HCT116 (cell line): Measurements from ENCODE around the gene MST1. TPM values are rescaled to one million over a fixed set of nuclear protein-coding genes. Genes with fewer than 3 reads are reported as not detected.

Experiments used
- ATAC-seq: fragments of 200-7000 bp; cut with Tn5 transposase; 2 replicates; pipeline ENCODE4 v1.9.1; 2020; ENCODE audit warnings: mild to moderate bottlenecking, moderate library complexity
- BruUV-seq: library from RNA; stranded (reverse); fragments of 400-500 nt; replicated peaks from 2 replicates; lab custom pipeline; 2021; lab: Mats Ljungman, UMichigan
- CTCF ChIA-PET: fragments of 300-600 bp; sonication (Branson Sonifier 250); formaldehyde crosslinking; loops from one replicate; lab custom pipeline; 2021; ENCODE audit warnings: antibody characterized with exemption; lab: Charles Lee
- POLR2A ChIA-PET: fragments of 300-600, 350-600 bp; sonication (Branson Sonifier 250); formaldehyde crosslinking; loops from one replicate; lab custom pipeline; 2021; ENCODE audit warnings: antibody characterized with exemption; lab: Charles Lee
- RAD21 ChIA-PET, 2 experiments: fragments of 300-600 bp; sonication (Branson Sonifier 250); formaldehyde crosslinking; loops; one replicate each; lab custom pipeline; 2023; ENCODE audit warnings: low total read pairs in 2 of 2; ENCODE audit not compliant: uncharacterized antibody in 2 of 2, unreplicated experiment in 2 of 2, low non-redundant PET in 1 of 2; lab: Charles Lee
- DNase-seq: peaks from one replicate; pipeline ENCODE4 v3.0.0-alpha.2; 2010; ENCODE audit warnings: low read depth, low spot score
- H2AFZ ChIP-seq: fragments of 200-600 bp; shearing (Covaris generic), sonication (generic); 2 replicates; pipeline ENCODE4 v1.6.1; 2017; ENCODE audit warnings: low read depth, mixed run types, mixed read lengths, antibody characterized with exemption, low read length; ENCODE audit not compliant: poor library complexity, severe bottlenecking
- H3K27ac ChIP-seq: 2 replicates; pipeline ENCODE4 v1.5.1; 2012; ENCODE audit warnings: low read depth, low read length
- H3K27me3 ChIP-seq: fragments of 200-600 bp; sonication (generic); 2 replicates; pipeline ENCODE4 v1.6.1; 2016; ENCODE audit warnings: mixed run types, low read length, mixed read lengths; ENCODE audit not compliant: insufficient read depth
- H3K36me3 ChIP-seq, 2 experiments: fragments of 200-500 bp in 1 of 2; fragments of 200-600 bp in 1 of 2; sonication (Bioruptor generic) in 1 of 2; sonication (generic) in 1 of 2; 2 replicates each; pipeline versions ENCODE4 v1.5.1 to v1.6.1; 2014 to 2016; ENCODE audit warnings: low read length in 2 of 2, inconsistent platforms in 1 of 2, mixed read lengths in 1 of 2, mixed run types in 1 of 2; ENCODE audit not compliant: insufficient read depth in 2 of 2, control insufficient read depth in 1 of 2
- H3K4me1 ChIP-seq, 2 experiments: fragments of 200-600 bp in 1 of 2; sonication (generic) in 1 of 2; 2 replicates each; pipeline versions ENCODE4 v1.5.1 to v1.6.1; 2012 to 2017; ENCODE audit warnings: low read length in 2 of 2, inconsistent platforms in 1 of 2, mild to moderate bottlenecking in 1 of 2, mixed read lengths in 1 of 2, mixed run types in 1 of 2, moderate library complexity in 1 of 2; ENCODE audit not compliant: insufficient read depth in 2 of 2, control insufficient read depth in 1 of 2
- H3K4me2 ChIP-seq: fragments of 200-600 bp; sonication (generic); 2 replicates; pipeline ENCODE4 v1.6.1; 2017; ENCODE audit warnings: mixed run types, low read length, mixed read lengths
- H3K4me3 ChIP-seq, 2 experiments: fragments of 200-600 bp in 1 of 2; sonication (generic) in 1 of 2; replicated peaks in 1 of 2; 2 replicates each; pipeline ENCODE4 v1.5.1; 2011 to 2016; ENCODE audit warnings: low read length in 2 of 2, control low read depth in 1 of 2, low read depth in 1 of 2, mild to moderate bottlenecking in 1 of 2, mixed read lengths in 1 of 2, mixed run types in 1 of 2
- H3K79me2 ChIP-seq: fragments of 200-600 bp; sonication (generic); 2 replicates; pipeline ENCODE4 v1.6.1; 2017; ENCODE audit warnings: mild to moderate bottlenecking, mixed run types, low read length, moderate library complexity, mixed read lengths; ENCODE audit not compliant: insufficient read depth
- H3K9ac ChIP-seq: fragments of 200-600 bp; sonication (generic); 2 replicates; pipeline ENCODE4 v1.6.1; 2016; ENCODE audit warnings: low read length, mixed read lengths
- H3K9me2 ChIP-seq: fragments of 200-600 bp; sonication (generic), shearing (Covaris generic); 2 replicates; pipeline ENCODE4 v1.6.1; 2017; ENCODE audit warnings: mixed run types, mild to moderate bottlenecking, moderate library complexity; ENCODE audit not compliant: insufficient read depth
- H3K9me3 ChIP-seq, 2 experiments: fragments of 200-500 bp in 1 of 2; fragments of 200-600 bp in 1 of 2; sonication (Bioruptor generic) in 1 of 2; sonication (generic) in 1 of 2; 2 replicates each; pipeline ENCODE4 v1.6.1; 2014 to 2017; ENCODE audit warnings: low read length in 2 of 2, mixed read lengths in 2 of 2, inconsistent platforms in 1 of 2, low read depth in 1 of 2, mild to moderate bottlenecking in 1 of 2, mixed run types in 1 of 2, moderate library complexity in 1 of 2; ENCODE audit not compliant: control insufficient read depth in 1 of 2, insufficient read depth in 1 of 2
- H4K20me1 ChIP-seq: fragments of 200-600 bp; sonication (generic), shearing (Covaris generic); 2 replicates; pipeline ENCODE4 v1.6.1; 2017; ENCODE audit warnings: mixed run types, mild to moderate bottlenecking, moderate library complexity; ENCODE audit not compliant: insufficient read depth
- CEBPB ChIP-seq: IDR thresholded peaks from 2 replicates; pipeline ENCODE4 v1.6.1; 2012; ENCODE audit warnings: low read depth
- EGR1 ChIP-seq: IDR thresholded peaks from 2 replicates; pipeline ENCODE4 v1.6.1; 2012; ENCODE audit warnings: low read depth
- FOSL1 ChIP-seq: IDR thresholded peaks from 2 replicates; pipeline ENCODE4 v1.6.1; 2012; ENCODE audit warnings: low read depth
- JUND ChIP-seq: IDR thresholded peaks from 2 replicates; pipeline ENCODE4 v1.6.1; 2012
- POLR2A ChIP-seq: IDR thresholded peaks from 2 replicates; pipeline ENCODE4 v1.7.0; 2011; ENCODE audit warnings: borderline replicate concordance; ENCODE audit not compliant: insufficient read depth, insufficient read length; ENCODE audit errors: extremely low read depth
- REST ChIP-seq: IDR thresholded peaks from 2 replicates; pipeline ENCODE4 v1.6.1; 2012; ENCODE audit warnings: low read depth
- SIN3A ChIP-seq: IDR thresholded peaks from 2 replicates; pipeline ENCODE4 v1.6.1; 2012; ENCODE audit warnings: low read depth
- SP1 ChIP-seq: IDR thresholded peaks from 2 replicates; pipeline ENCODE4 v1.6.1; 2012; ENCODE audit warnings: low read depth
- SRF ChIP-seq: IDR thresholded peaks from 2 replicates; pipeline ENCODE4 v1.6.1; 2012; ENCODE audit warnings: low read depth
- TCF7L2 ChIP-seq: IDR thresholded peaks from 2 replicates; pipeline ENCODE4 v1.7.0; 2011; ENCODE audit warnings: borderline replicate concordance, inconsistent platforms; ENCODE audit not compliant: insufficient read depth, insufficient read length; ENCODE audit errors: extremely low read depth
- YY1 ChIP-seq: IDR thresholded peaks from 2 replicates; pipeline ENCODE4 v1.6.1; 2011; ENCODE audit warnings: low read length, low read depth, moderate library complexity, mild to moderate bottlenecking; ENCODE audit not compliant: insufficient replicate concordance; ENCODE audit errors: extremely low read depth
- intact Hi-C: fragments of 100-400 bp; cut with micrococcal nuclease; formaldehyde crosslinking; loops from 2 replicates; pipeline ENCODE4 v1.10.0; 2022
- total RNA-seq: library from RNA; stranded (reverse); gene quantifications from one replicate; pipeline ENCODE4 v1.2.1, GENCODE V29; 2021; ENCODE audit not compliant: unreplicated experiment
- TF ChIP-seq, protein P1 (sequence below): IDR thresholded peaks from 2 replicates; pipeline ENCODE4 v1.6.1; 2012

Gene MST1
- total RNA-seq, 1 experiment from 2014 or later: 15.4 TPM

- ChIA-PET POLR2A (no interaction called here), RAD21 (no interaction called here), CTCF (interaction anchor here (0.7 kb wide), 1 partner anchor 12 kb away, joined by 3 read pairs; no protein-coding TSS in a partner anchor)
- Histone ChIP-seq H3K36me3 (no peaks in the 10 kb centered on the region; a peak in 2 of 4 replicates), H3K27me3 (no peaks in the 10 kb centered on the region), H4K20me1 (no peaks in the 10 kb centered on the region), H3K9me2 (no peaks in the 10 kb centered on the region), H3K27ac (no peak overlapping the region; the same call in 1 of the 2 replicates), H2AFZ (no peak overlapping the region), H3K79me2 (no peaks in the 10 kb centered on the region), H3K9me3 (no peaks in the 10 kb centered on the region), H3K4me3 (no peak overlapping the region), H3K4me1 (no peaks in the 10 kb centered on the region), H3K4me2 (no peak overlapping the region), H3K9ac (no peak overlapping the region)
- DNase-seq (no peak), ATAC-seq (no peak)
- intact Hi-C loops: no loop called here
- BruUV-seq: no TSS peak
- TF ChIP-seq REST: no peak
- no peak for TF ChIP-seq SP1
- TF ChIP-seq TCF7L2: no peak
- no peak for TF ChIP-seq CEBPB
- TF ChIP-seq SIN3A: no peak
- TF ChIP-seq EGR1: no peak
- no peak for TF ChIP-seq YY1
- TF ChIP-seq, protein P1, sequence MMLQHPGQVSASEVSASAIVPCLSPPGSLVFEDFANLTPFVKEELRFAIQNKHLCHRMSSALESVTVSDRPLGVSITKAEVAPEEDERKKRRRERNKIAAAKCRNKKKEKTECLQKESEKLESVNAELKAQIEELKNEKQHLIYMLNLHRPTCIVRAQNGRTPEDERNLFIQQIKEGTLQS: no peak
- no peak for TF ChIP-seq FOSL1
- TF ChIP-seq JUND: no peak
- TF ChIP-seq POLR2A: no peak
- no peak for TF ChIP-seq SRF
Observed at GRCh38 chr3:49713336-49714105, 24.2 kb upstream of the MST1 start.
